Neural cell (in vitro differentiated cells): ENCODE data around the gene CDH3. TPM values are rescaled to one million over a fixed set of nuclear protein-coding genes. Genes with fewer than 3 reads are reported as not detected.

Source experiments
- H2AFZ ChIP-seq: fragments of 200-600, 300-800 bp; sonication (generic), shearing (Covaris generic); 2 replicates; pipeline ENCODE4 v1.6.0; 2014; ENCODE audit warnings: low read depth, mild to moderate bottlenecking, antibody characterized with exemption, low read length, moderate library complexity
- H3F3A ChIP-seq: fragments of 200-600 bp; shearing (Covaris generic); 2 replicates; pipeline ENCODE4 v1.6.1; 2016; ENCODE audit warnings: mild to moderate bottlenecking, moderate library complexity, mixed read lengths, antibody characterized with exemption, low read length; ENCODE audit not compliant: insufficient read depth, poor library complexity, severe bottlenecking
- H3K27ac ChIP-seq: fragments of 200-600, 300-800 bp; sonication (generic), shearing (Covaris generic); 2 replicates; pipeline ENCODE4 v1.5.1; 2014; ENCODE audit warnings: mild to moderate bottlenecking, low read length, moderate library complexity
- H3K27me3 ChIP-seq: fragments of 300-800, 200-600 bp; sonication (generic), shearing (Covaris generic); 2 replicates; pipeline ENCODE4 v1.6.0; 2014; ENCODE audit warnings: mild to moderate bottlenecking, low read depth, low read length, moderate library complexity; ENCODE audit not compliant: insufficient read depth
- H3K36me3 ChIP-seq: fragments of 300-800, 200-600 bp; sonication (generic), shearing (Covaris generic); 2 replicates; pipeline ENCODE4 v1.5.1; 2014; ENCODE audit warnings: mild to moderate bottlenecking, antibody characterized with exemption, low read length, moderate library complexity; ENCODE audit not compliant: insufficient read depth
- H3K4me2 ChIP-seq: fragments of 300-800, 200-600 bp; sonication (generic), shearing (Covaris generic); 2 replicates; pipeline ENCODE4 v1.6.0; 2014; ENCODE audit warnings: mild to moderate bottlenecking, low read length
- H3K4me3 ChIP-seq: fragments of 300-800, 200-600 bp; sonication (generic), shearing (Covaris generic); 2 replicates; pipeline ENCODE4 v1.5.1; 2014; ENCODE audit warnings: mild to moderate bottlenecking, low read length, moderate library complexity
- H3K79me2 ChIP-seq: fragments of 200-600 bp; shearing (Covaris generic); replicated peaks from 2 replicates; pipeline ENCODE4 v1.6.0; 2014; ENCODE audit warnings: mild to moderate bottlenecking, low read length, moderate library complexity; ENCODE audit not compliant: insufficient read depth
- H3K9ac ChIP-seq: fragments of 300-800, 200-600 bp; sonication (generic), shearing (Covaris generic); 2 replicates; pipeline ENCODE4 v1.6.1; 2016; ENCODE audit warnings: mild to moderate bottlenecking, low read length, mixed read lengths
- H3K9me2 ChIP-seq: fragments of 200-600 bp; shearing (Covaris generic); 2 replicates; pipeline ENCODE4 v1.6.1; 2016; ENCODE audit warnings: mild to moderate bottlenecking, low read length, mixed read lengths; ENCODE audit not compliant: insufficient read depth
- H3K9me3 ChIP-seq: fragments of 200-600, 300-800 bp; sonication (generic), shearing (Covaris generic); 2 replicates; pipeline ENCODE4 v1.6.1; 2016; ENCODE audit warnings: mild to moderate bottlenecking, mixed run types, low read length, moderate library complexity, mixed read lengths
- H4K20me1 ChIP-seq: fragments of 200-600 bp; shearing (Covaris generic); 2 replicates; pipeline ENCODE4 v1.6.1; 2016; ENCODE audit warnings: mild to moderate bottlenecking, mixed run types; ENCODE audit not compliant: insufficient read depth
- CTCF ChIP-seq: fragments of 450-650 bp; IDR thresholded peaks from 2 replicates; pipeline ENCODE4 v1.5.1; 2014; ENCODE audit warnings: antibody characterized with exemption, mild to moderate bottlenecking, moderate library complexity; ENCODE audit not compliant: poor library complexity, severe bottlenecking
- EP300 ChIP-seq: fragments of 450-650 bp; conservative IDR thresholded peaks from 2 replicates; pipeline ENCODE4 v1.6.1; 2014; ENCODE audit warnings: antibody characterized with exemption, mild to moderate bottlenecking, moderate library complexity; ENCODE audit not compliant: poor library complexity, severe bottlenecking
- EZH2 ChIP-seq: fragments of 200-600, 300-800 bp; shearing (Covaris generic), sonication (generic); IDR thresholded peaks from 2 replicates; pipeline ENCODE4 v1.6.1; 2014; ENCODE audit warnings: antibody characterized with exemption, low read length, borderline replicate concordance, mild to moderate bottlenecking; ENCODE audit not compliant: insufficient read depth, poor library complexity, severe bottlenecking
- MXI1 ChIP-seq: fragments of 450-650 bp; conservative IDR thresholded peaks from 2 replicates; pipeline ENCODE4 v1.6.1; 2014; ENCODE audit warnings: antibody characterized with exemption, mild to moderate bottlenecking; ENCODE audit not compliant: poor library complexity, severe bottlenecking
- POLR2AphosphoS5 ChIP-seq: IDR thresholded peaks from 2 replicates; pipeline ENCODE4 v1.6.1; 2012
- RAD21 ChIP-seq: fragments of 450-650 bp; conservative IDR thresholded peaks from 2 replicates; pipeline ENCODE4 v1.6.1; 2014; ENCODE audit warnings: antibody characterized with exemption, mild to moderate bottlenecking, moderate library complexity
- REST ChIP-seq: IDR thresholded peaks from 2 replicates; pipeline ENCODE4 v1.6.1; 2012; ENCODE audit warnings: borderline replicate concordance
- SMC3 ChIP-seq: fragments of 450-650 bp; conservative IDR thresholded peaks from 2 replicates; pipeline ENCODE4 v1.6.1; 2014; ENCODE audit warnings: antibody characterized with exemption, mild to moderate bottlenecking, moderate library complexity; ENCODE audit not compliant: poor library complexity
- TAF1 ChIP-seq: IDR thresholded peaks from 2 replicates; pipeline ENCODE4 v1.6.1; 2012; ENCODE audit warnings: low read depth
- polyA plus RNA-seq: library from polyadenylated mRNA; depleted of rRNA; stranded (reverse); fragments of >200 nt; gene quantifications from 2 replicates; pipeline ENCODE4 v1.2.3, GENCODE V29; 2014

Gene CDH3
- polyA plus RNA-seq, 1 donor from 2014 or later, result 9.1 TPM

GRCh38 chr16:68652659-68653058 lies 7.5 kb downstream of the CDH3 start:
- Histone ChIP-seq H4K20me1 (no peaks in the 10 kb centered on the region), H3K9ac (no peak overlapping the region), H3K9me2 (no peaks in the 10 kb centered on the region), H3F3A (no peaks in the 10 kb centered on the region), H3K27ac (no peak overlapping the region), H3K4me2 (no peak overlapping the region), H3K9me3 (no peaks in the 10 kb centered on the region), H2AFZ (no peak overlapping the region), H3K4me3 (no peak overlapping the region), H3K79me2 (no peaks in the 10 kb centered on the region), H3K36me3 (no peaks in the 10 kb centered on the region), H3K27me3 (no peaks in the 10 kb centered on the region)
- TF ChIP-seq REST, result no peak
- no peak for TF ChIP-seq RAD21
- no peak for TF ChIP-seq MXI1
- TF ChIP-seq CTCF, result no peak
- no peak for TF ChIP-seq EP300
- TF ChIP-seq TAF1, result no peak
- TF ChIP-seq EZH2, result no peak

GRCh38 chr16:68655806-68656205 lies 10.7 kb downstream of the CDH3 start:
- H4K20me1 ChIP-seq, result no peaks in the 10 kb centered on the region
- no peak for TF ChIP-seq POLR2AphosphoS5
- TF ChIP-seq SMC3, result no peak
- TF ChIP-seq EZH2, result no peak
- TF ChIP-seq REST, result no peak
- TF ChIP-seq RAD21, result no peak
- TF ChIP-seq EP300, result no peak
- TF ChIP-seq CTCF, result no peak
- no peak for TF ChIP-seq MXI1
- H3K27ac ChIP-seq, result no peak overlapping the region
- H3K9ac ChIP-seq, result no peak overlapping the region
- H3K79me2 ChIP-seq, result no peaks in the 10 kb centered on the region
- H3K4me3 ChIP-seq, result no peak overlapping the region
- H3K9me3 ChIP-seq, result no peaks in the 10 kb centered on the region
- H3K9me2 ChIP-seq, result no peaks in the 10 kb centered on the region
- no peaks in the 10 kb centered on the region for H3K27me3 ChIP-seq
- no peaks in the 10 kb centered on the region for H3K36me3 ChIP-seq
- H2AFZ ChIP-seq, result no peak overlapping the region
- no peaks in the 10 kb centered on the region for H3F3A ChIP-seq
- H3K4me2 ChIP-seq, result no peak overlapping the region
